Colonic mucosa (tissue), 4 donors: Measurements from ENCODE around the gene TPRKB. TPM values are rescaled to one million over a fixed set of nuclear protein-coding genes. Genes with fewer than 3 reads are reported as not detected.
A peak's percentile ranks its signal among the peaks of the same experiment; 100 is the strongest.
"Not testable (repeated sequence)": the region's sequence is repeated elsewhere in the genome, so short reads cannot be mapped to it uniquely, and the experiment has no call there.

ENCODE experiments used
- DNase-seq: peaks from one replicate; pipeline ENCODE4 v3.0.0-alpha.2; 2020
- H3K27ac ChIP-seq: fragments of 200-600 bp; one replicate; pipeline ENCODE4 v1.8.0; 2021
- H3K27me3 ChIP-seq: fragments of 200-600 bp; one replicate; pipeline ENCODE4 v1.8.0; 2021
- H3K36me3 ChIP-seq: fragments of 200-600 bp; one replicate; pipeline ENCODE4 v1.8.0; 2021
- H3K4me1 ChIP-seq: fragments of 200-600 bp; one replicate; pipeline ENCODE4 v1.8.0; 2021; ENCODE audit warnings: mild to moderate bottlenecking
- H3K4me3 ChIP-seq: fragments of 200-600 bp; one replicate; pipeline ENCODE4 v1.8.0; 2021
- H3K9ac ChIP-seq, 2 donors: one replicate each; pipeline ENCODE4 v1.7.0; 2013; ENCODE audit warnings: control low read depth in 2 of 2, low read depth in 2 of 2, low read length in 2 of 2
- H3K9me3 ChIP-seq: fragments of 200-600 bp; one replicate; pipeline ENCODE4 v1.8.0; 2021
- intact Hi-C: fragments of 100-400 bp; cut with DNase I; formaldehyde crosslinking; loops from one replicate; pipeline ENCODE4 v1.14.1; 2022
- total RNA-seq, 2 donors: library from RNA; stranded (reverse); fragmentation: NEBNext Ultra II Directional in 1 of 2; extraction: Animal tissue kit (Norgen Biotek cat#: 25700) in 1 of 2; gene quantifications; one replicate each; pipeline ENCODE4 v1.2.1, GENCODE V29; 2021
- TF ChIP-seq, protein P1 (sequence below): fragments of 200-600 bp; IDR thresholded peaks from one replicate; pipeline ENCODE4 v1.8.0; 2022; ENCODE audit warnings: antibody characterized with exemption, mild to moderate bottlenecking
- donor health status: healthy.
- donor health status: DM: no; HTN: no; CAD: no.
- donor health status: DM: no; HTN: no; CAD: no.

TPRKB gene
- total RNA-seq, 2 donors from 2014 or later = 28.2 to 37.5 TPM

DNA sequence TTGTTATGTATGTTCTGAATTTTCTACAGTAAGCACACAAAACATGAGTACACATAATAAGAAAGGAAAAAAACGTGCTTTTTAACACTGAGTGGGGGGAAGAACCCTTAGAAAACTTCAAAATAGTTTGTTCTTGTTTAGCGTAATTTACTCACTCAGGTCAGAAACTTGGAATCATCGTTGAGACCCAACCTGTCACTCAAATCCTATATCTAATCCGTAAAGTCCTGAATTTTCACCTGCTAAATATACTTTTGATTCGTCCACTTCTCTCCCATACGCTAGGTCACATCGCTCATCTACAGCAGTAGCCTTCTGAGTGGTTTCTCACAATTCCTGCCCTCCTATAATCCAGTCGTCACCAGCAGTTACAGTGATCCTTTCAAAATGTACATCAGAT is 767 bp downstream of the TPRKB start:
- Histone ChIP-seq H3K9me3 (no peaks in the 10 kb centered on the region), H3K27ac (peak overlapping the region; percentile 61), H3K27me3 (no peaks in the 10 kb centered on the region), H3K9ac (peak overlapping the region; percentile 68 to 82), H3K4me3 (peak overlapping the region; percentile 79), H3K36me3 (peaks cover 2% of the 10 kb centered on the region), H3K4me1 (no peaks in the 10 kb centered on the region)
- intact Hi-C loops = loop anchor here (10.0 kb wide), 1 partner anchor 52 kb away; no protein-coding TSS in a partner anchor
- DNase-seq = no peak
- TF ChIP-seq, protein P1, sequence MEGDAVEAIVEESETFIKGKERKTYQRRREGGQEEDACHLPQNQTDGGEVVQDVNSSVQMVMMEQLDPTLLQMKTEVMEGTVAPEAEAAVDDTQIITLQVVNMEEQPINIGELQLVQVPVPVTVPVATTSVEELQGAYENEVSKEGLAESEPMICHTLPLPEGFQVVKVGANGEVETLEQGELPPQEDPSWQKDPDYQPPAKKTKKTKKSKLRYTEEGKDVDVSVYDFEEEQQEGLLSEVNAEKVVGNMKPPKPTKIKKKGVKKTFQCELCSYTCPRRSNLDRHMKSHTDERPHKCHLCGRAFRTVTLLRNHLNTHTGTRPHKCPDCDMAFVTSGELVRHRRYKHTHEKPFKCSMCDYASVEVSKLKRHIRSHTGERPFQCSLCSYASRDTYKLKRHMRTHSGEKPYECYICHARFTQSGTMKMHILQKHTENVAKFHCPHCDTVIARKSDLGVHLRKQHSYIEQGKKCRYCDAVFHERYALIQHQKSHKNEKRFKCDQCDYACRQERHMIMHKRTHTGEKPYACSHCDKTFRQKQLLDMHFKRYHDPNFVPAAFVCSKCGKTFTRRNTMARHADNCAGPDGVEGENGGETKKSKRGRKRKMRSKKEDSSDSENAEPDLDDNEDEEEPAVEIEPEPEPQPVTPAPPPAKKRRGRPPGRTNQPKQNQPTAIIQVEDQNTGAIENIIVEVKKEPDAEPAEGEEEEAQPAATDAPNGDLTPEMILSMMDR = no peak

- peaks cover 9% of the 10 kb centered on the region for H3K36me3 ChIP-seq
- intact Hi-C loops = loop anchor here (10.0 kb wide), 1 partner anchor 46 kb away; no protein-coding TSS in a partner anchor
- H3K9ac ChIP-seq = no peak overlapping the region
- TF ChIP-seq, protein P1 = no peak
- no peak overlapping the region for H3K4me3 ChIP-seq
- no peak overlapping the region for H3K27ac ChIP-seq
- H3K9me3 ChIP-seq = no peaks in the 10 kb centered on the region
- no peaks in the 10 kb centered on the region for H3K27me3 ChIP-seq
- DNase-seq = no peak
- H3K4me1 ChIP-seq = no peaks in the 10 kb centered on the region
Observed at GRCh38 chr2:73730810-73731209, 6.3 kb downstream of the TPRKB start.

GRCh38 chr2:73728711-73729110 is 8.4 kb downstream of the TPRKB start:
- Histone ChIP-seq H3K9ac (no peak overlapping the region), H3K4me1 (no peaks in the 10 kb centered on the region), H3K27ac (no peak overlapping the region), H3K4me3 (no peak overlapping the region), H3K36me3 (peaks cover 9% of the 10 kb centered on the region), H3K9me3 (no peaks in the 10 kb centered on the region), H3K27me3 (no peaks in the 10 kb centered on the region)
- TF ChIP-seq, protein P1 = no peak
- DNase-seq = no peak
- intact Hi-C loops = no loop called here

DNA sequence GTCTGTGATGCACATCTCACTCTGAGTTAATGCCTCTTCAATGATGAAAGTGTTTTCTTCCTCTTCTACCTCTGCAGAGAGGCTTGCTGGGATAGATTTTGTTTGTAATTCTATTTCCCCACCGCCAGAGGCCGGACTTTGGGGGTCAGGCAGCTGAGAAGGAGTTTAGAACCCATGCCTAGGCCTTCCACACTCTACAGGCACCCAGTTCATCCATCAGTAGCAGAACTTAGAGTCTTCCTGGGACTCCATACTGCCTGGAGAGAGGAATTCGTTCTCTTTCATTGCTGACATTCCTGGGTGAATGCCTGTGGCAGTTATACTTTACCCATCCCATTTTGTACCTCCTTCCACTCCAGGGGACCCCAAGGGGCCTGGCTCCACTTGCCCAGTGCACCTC is 9.1 kb downstream of the TPRKB start:
- H3K9ac ChIP-seq = no peak overlapping the region
- H3K4me3 ChIP-seq = no peak overlapping the region
- H3K27me3 ChIP-seq = no peaks in the 10 kb centered on the region
- no peak for DNase-seq
- intact Hi-C loops = no loop called here
- TF ChIP-seq, protein P1 = no peak
- H3K4me1 ChIP-seq = no peaks in the 10 kb centered on the region
- H3K27ac ChIP-seq = no peak overlapping the region
- H3K36me3 ChIP-seq = peaks cover 9% of the 10 kb centered on the region
- no peaks in the 10 kb centered on the region for H3K9me3 ChIP-seq

DNA sequence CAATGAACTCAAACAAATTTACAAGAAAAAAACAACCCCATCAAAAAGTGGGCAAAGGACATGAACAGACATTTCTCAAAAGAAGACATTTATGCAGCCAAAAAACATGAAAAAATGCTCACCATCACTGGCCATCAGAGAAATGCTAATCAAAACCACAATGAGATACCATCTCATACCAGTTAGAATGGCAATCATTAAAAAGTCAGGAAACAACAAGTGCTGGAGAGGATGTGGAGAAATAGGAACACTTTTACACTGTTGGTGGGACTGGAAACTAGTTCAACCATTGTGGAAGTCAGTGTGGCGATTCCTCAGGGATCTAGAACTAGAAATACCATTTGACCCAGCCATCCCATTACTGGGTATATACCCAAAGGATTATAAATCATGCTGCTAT is 10.5 kb downstream of the TPRKB start:
- H3K27me3 ChIP-seq, H3K27ac ChIP-seq, H3K4me3 ChIP-seq, H3K4me1 ChIP-seq, intact Hi-C loops, H3K9me3 ChIP-seq, H3K36me3 ChIP-seq, H3K9ac ChIP-seq, DNase-seq: not testable (repeated sequence)

GRCh38 chr2:73718851-73719621 is 18.1 kb downstream of the TPRKB start:
- H3K9ac ChIP-seq = no peak overlapping the region
- DNase-seq = no peak
- intact Hi-C loops = no loop called here

More at GRCh38 chr2:73718851-73719621, 18.1 kb downstream of the TPRKB start:
- Histone ChIP-seq H3K27me3 (no peaks in the 10 kb centered on the region), H3K4me1 (no peaks in the 10 kb centered on the region), H3K27ac (no peak overlapping the region), H3K36me3 (no peaks in the 10 kb centered on the region), H3K4me3 (no peak overlapping the region), H3K9me3 (no peaks in the 10 kb centered on the region)
- TF ChIP-seq, protein P1 = no peak
